HG03520 (cell line): ENCODE measurements around the gene DDAH1.
"Not testable (repeated sequence)": the region's sequence is repeated elsewhere in the genome, so short reads cannot be mapped to it uniquely, and the experiment has no call there.

Experiments used
- ATAC-seq: cut with Tn5 transposase; IDR thresholded peaks from one replicate; pipeline ENCODE4 v1.9.1; 2021; ENCODE audit warnings: mild to moderate bottlenecking, moderate library complexity; ENCODE audit not compliant: unreplicated experiment

Gene DDAH1

GRCh38 chr1:85471558-85471957, 6.6 kb upstream of the DDAH1 start:
- ATAC-seq: no peak

GRCh38 chr1:85470130-85470529, 5.2 kb upstream of the DDAH1 start:
- ATAC-seq: not testable (repeated sequence)

GRCh38 chr1:85467929-85468540, 3.1 kb upstream of the DDAH1 start:
- no peak for ATAC-seq

- ATAC-seq: no peak
Observed at GRCh38 chr1:85467036-85467435, 2.1 kb upstream of the DDAH1 start.

GRCh38 chr1:85465786-85466134, 801 bp upstream of the DDAH1 start:
- no peak for ATAC-seq

GRCh38 chr1:85464497-85465098, 361 bp downstream of the DDAH1 start:
- peak; percentile 53 for ATAC-seq

GRCh38 chr1:85463731-85464496, 1.0 kb downstream of the DDAH1 start:
- ATAC-seq: no peak

- ATAC-seq: no peak
Observed at GRCh38 chr1:85462931-85463649, 1.9 kb downstream of the DDAH1 start.

- ATAC-seq: no peak
Observed at GRCh38 chr1:85461216-85461918, 3.6 kb downstream of the DDAH1 start.

- ATAC-seq: no peak
Observed at GRCh38 chr1:85460555-85461088, 4.3 kb downstream of the DDAH1 start.

- ATAC-seq: no peak
Observed at GRCh38 chr1:85459290-85459689, 5.7 kb downstream of the DDAH1 start.

GRCh38 chr1:85454214-85454613, 10.7 kb downstream of the DDAH1 start:
- ATAC-seq: no peak

- no peak for ATAC-seq
Observed at GRCh38 chr1:85453640-85454194, 11.2 kb downstream of the DDAH1 start.

- ATAC-seq: no peak
Observed at GRCh38 chr1:85452948-85453347, 12.0 kb downstream of the DDAH1 start.

- no peak for ATAC-seq
Observed at GRCh38 chr1:85451236-85451830, 13.6 kb downstream of the DDAH1 start.

GRCh38 chr1:85450832-85451231, 14.1 kb downstream of the DDAH1 start:
- no peak for ATAC-seq

- ATAC-seq: no peak
Observed at GRCh38 chr1:85449356-85449755, 15.6 kb downstream of the DDAH1 start.

- ATAC-seq: no peak
Observed at GRCh38 chr1:85448358-85448757, 16.6 kb downstream of the DDAH1 start.

GRCh38 chr1:85447006-85447943, 17.7 kb downstream of the DDAH1 start:
- no peak for ATAC-seq
